Thymus (tissue), 11 donors: ENCODE measurements around the gene PDZD7. TPM values are rescaled to one million over a fixed set of nuclear protein-coding genes. Genes with fewer than 3 reads are reported as not detected.
A peak's percentile ranks its signal among the peaks of the same experiment; 100 is the strongest.

Experiments
- DNase-seq, 9 donors: peaks; one replicate each; pipeline ENCODE4 v3.0.0-alpha.2; 2013; ENCODE audit warnings: low spot score in 9 of 9, low read depth in 6 of 9, missing footprints in 1 of 9
- H3K27ac ChIP-seq, 2 donors: one replicate each; pipeline ENCODE4 v1.5.1; 2013; ENCODE audit warnings: control low read depth in 1 of 2, low read depth in 1 of 2, low read length in 1 of 2, mild to moderate bottlenecking in 1 of 2, moderate library complexity in 1 of 2
- H3K27me3 ChIP-seq, 2 donors: one replicate each; pipeline ENCODE4 v1.5.1; 2013; ENCODE audit warnings: low read length in 1 of 2; ENCODE audit not compliant: control insufficient read depth in 2 of 2, insufficient read depth in 1 of 2
- H3K36me3 ChIP-seq, 2 donors: one replicate each; pipeline ENCODE4 v1.5.1; 2013; ENCODE audit warnings: low read length in 1 of 2, mild to moderate bottlenecking in 1 of 2, moderate library complexity in 1 of 2; ENCODE audit not compliant: control insufficient read depth in 2 of 2, insufficient read depth in 2 of 2
- H3K4me1 ChIP-seq, 2 donors: one replicate each; pipeline ENCODE4 v1.5.1; 2013; ENCODE audit warnings: low read length in 2 of 2; ENCODE audit not compliant: control insufficient read depth in 2 of 2, insufficient read depth in 2 of 2
- H3K4me3 ChIP-seq, 2 donors: one replicate each; pipeline ENCODE4 v1.5.1; 2013; ENCODE audit warnings: low read length in 2 of 2, control low read depth in 1 of 2, mild to moderate bottlenecking in 1 of 2
- H3K9me3 ChIP-seq, 2 donors: one replicate each; pipeline ENCODE4 v1.5.1; 2013; ENCODE audit warnings: low read length in 1 of 2, mild to moderate bottlenecking in 1 of 2; ENCODE audit not compliant: control insufficient read depth in 2 of 2, insufficient read depth in 1 of 2
- WGBS: extraction: QIAGEN DNeasy Blood & Tissue Kit; methylation state at CpG from one replicate; pipeline ENCODE4 v1.1.7; 2013; 5-methylcytosine and 5-hydroxymethylcytosine counted together
- polyA plus RNA-seq: library from polyadenylated mRNA; stranded (reverse); fragments of 200-250 nt; gene quantifications from one replicate; pipeline ENCODE4 v1.2.3, GENCODE V29; 2013
- total RNA-seq: library from RNA; stranded (reverse); fragments of 120-200 nt; gene quantifications from one replicate; pipeline ENCODE4 v1.2.4, GENCODE V29; 2013
- donor health status: healthy.

PDZD7 gene
- total and polyA plus RNA-seq, 2 donors: 0.19 to 1.4 TPM

DNA sequence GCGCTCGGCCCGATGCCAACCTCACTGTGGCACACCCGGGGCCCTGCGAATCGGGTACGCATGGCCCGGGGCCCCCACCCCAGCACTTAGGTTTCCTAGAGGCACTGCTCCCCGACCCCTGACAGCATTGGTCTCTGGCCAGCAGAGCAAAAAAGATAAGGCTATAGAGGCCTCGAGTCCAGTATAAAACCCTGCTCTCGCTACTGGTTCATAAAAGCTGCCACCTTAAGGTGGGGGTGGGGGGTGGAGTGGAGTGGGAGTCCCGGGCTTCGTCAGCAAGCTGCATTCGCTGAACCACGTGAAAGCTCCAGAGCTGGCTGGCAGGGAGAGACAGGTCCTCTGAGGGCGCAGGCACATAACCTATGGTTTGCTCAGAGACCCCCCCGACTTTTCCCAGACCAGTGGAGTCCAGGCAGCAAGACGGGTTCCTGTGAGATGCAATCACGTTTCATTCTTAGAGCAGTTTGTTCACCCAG is 32.2 kb upstream of the PDZD7 start:
- 7% methylated on average over 19 of the region's 19 CpGs for WGBS
- no peaks in the 10 kb centered on the region for H3K36me3 ChIP-seq
- DNase-seq: no peak
- peaks cover 64 to 72% of the 10 kb centered on the region in 2 donors for H3K27me3 ChIP-seq
- peaks cover 31 to 56% of the 10 kb centered on the region in 2 donors for H3K4me1 ChIP-seq
- no peak overlapping the region for H3K27ac ChIP-seq
- H3K9me3 ChIP-seq: peaks cover 0 to 17% of the 10 kb centered on the region in 2 donors
- peak overlapping the region in 1 of 2 donors; percentile 41 for H3K4me3 ChIP-seq

DNA sequence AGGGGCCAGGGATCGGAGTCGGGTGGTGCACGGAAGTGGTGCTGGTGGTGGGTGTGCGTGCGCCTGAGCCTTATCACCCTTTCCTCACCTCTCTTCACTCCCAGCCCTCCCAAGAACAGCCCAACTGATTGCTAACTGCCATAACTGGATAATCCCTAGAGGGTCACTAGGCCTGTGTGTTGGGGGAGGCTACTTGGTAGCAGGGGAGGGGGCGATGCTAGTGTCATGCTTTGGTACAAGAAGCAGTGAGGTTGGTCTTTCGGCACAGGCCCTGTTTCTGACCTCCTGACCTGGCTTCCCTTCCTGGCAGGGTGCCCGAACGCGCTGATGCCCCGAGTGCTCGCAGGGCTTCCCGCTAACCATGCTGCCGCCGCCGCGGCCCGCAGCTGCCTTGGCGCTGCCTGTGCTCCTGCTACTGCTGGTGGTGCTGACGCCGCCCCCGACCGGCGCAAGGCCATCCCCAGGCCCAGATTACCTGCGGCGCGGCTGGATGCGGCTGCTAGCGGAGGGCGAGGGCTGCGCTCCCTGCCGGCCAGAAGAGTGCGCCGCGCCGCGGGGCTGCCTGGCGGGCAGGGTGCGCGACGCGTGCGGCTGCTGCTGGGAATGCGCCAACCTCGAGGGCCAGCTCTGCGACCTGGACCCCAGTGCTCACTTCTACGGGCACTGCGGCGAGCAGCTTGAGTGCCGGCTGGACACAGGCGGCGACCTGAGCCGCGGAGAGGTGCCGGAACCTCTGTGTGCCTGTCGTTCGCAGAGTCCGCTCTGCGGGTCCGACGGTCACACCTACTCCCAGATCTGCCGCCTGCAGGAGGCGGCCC is 31.5 kb upstream of the PDZD7 start:
- WGBS: 8% methylated on average over 63 of the region's 63 CpGs
- Histone ChIP-seq H3K4me3 (peak overlapping the region; percentile 13 to 41), H3K27ac (no peak overlapping the region), H3K27me3 (peaks cover 61 to 68% of the 10 kb centered on the region in 2 donors), H3K4me1 (peaks cover 27 to 52% of the 10 kb centered on the region in 2 donors), H3K36me3 (peaks cover 0 to 2% of the 10 kb centered on the region in 2 donors), H3K9me3 (peaks cover 0 to 16% of the 10 kb centered on the region in 2 donors)
- peak in 2 of 9 donors; percentile 45 to 62 for DNase-seq

DNA sequence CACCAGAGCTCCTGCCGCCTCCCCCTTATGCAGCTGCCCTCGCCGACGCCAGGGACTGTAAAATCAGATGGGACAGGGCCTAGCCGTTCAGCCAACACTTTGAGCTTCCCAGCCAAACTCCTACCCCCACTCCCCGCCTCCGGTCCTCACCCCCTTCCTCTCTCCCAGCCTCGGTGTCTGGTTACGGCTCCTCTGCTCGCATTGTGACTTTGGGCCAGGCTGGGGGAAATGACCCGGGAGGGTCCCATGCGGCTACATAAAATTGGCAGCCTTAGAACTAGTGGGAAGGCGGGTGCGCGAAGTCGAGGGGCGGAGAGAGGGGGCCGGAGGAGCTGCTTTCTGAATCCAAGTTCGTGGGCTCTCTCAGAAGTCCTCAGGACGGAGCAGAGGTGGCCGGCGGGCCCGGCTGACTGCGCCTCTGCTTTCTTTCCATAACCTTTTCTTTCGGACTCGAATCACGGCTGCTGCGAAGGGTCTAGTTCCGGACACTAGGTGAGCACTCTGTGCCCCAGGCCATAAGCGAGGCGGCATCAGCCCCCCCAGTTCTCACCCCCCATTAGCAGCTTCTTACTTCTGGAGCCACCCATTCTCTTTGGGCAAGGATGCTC is 30.8 kb upstream of the PDZD7 start, which contains the start of gene KAZALD1:
Gene KAZALD1, plus strand, starts transcription at position 366 of the 608 bp plus-strand sequence. CDS start 604 bp downstream, outside the sequence.
- DNase-seq: no peak
- H3K4me3 ChIP-seq: peak within 1 kb of the TSS; percentile 79 to 100
- 30% methylated on average over 31 of the region's 31 CpGs for WGBS
- peaks cover 54 to 61% of the 10 kb centered on the region in 2 donors for H3K27me3 ChIP-seq
- H3K9me3 ChIP-seq: peaks cover 0 to 13% of the 10 kb centered on the region in 2 donors
- H3K27ac ChIP-seq: peak within 1 kb of the TSS; percentile 91 to 93
- peaks cover 24 to 47% of the 10 kb centered on the region in 2 donors for H3K4me1 ChIP-seq
- H3K36me3 ChIP-seq: peaks cover 0 to 2% of the 10 kb centered on the region in 2 donors

DNA sequence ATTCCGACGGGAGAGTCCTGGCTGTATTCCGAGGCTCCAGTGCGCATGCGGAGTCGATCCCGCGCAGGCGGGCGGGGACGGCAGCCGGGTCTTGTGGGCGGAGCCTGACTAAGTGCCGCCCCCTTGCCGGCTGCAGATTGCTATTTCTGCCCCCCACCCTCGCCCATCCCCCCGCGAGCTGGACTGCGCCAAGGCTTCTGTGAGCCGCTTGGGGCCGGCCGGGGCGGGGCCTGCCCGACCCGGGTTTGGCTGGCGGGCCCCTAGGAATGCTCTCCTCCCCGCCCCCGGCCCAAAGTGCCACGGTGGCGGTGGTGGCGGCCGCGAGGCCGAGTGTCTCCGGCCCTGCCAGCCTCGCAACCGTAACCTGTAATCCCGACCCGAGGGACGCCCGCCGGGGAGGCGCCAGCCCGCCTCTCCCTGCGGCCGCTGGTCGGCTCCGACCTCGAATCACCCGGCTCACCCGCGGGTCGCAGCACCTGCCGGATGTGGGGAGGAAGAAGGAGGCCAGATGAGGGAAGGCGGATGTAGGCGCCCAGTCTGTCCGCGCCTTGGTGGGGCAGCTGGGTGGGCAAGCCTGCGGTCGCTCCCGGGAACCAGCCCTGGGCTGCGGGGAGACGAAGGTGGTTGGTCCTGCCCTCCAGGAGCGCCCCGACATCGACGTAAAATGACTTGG is 30.2 kb upstream of the PDZD7 start:
- peaks cover 0 to 2% of the 10 kb centered on the region in 2 donors for H3K36me3 ChIP-seq
- WGBS: under 1% methylated on average over 67 of the region's 67 CpGs
- H3K9me3 ChIP-seq: peaks cover 0 to 13% of the 10 kb centered on the region in 2 donors
- peaks cover 20 to 41% of the 10 kb centered on the region in 2 donors for H3K4me1 ChIP-seq
- H3K4me3 ChIP-seq: peak overlapping the region; percentile 79 to 100
- H3K27me3 ChIP-seq: peaks cover 48 to 54% of the 10 kb centered on the region in 2 donors
- DNase-seq: peak in 6 of 9 donors; percentile 39 to 94 (median 79)
- peak overlapping the region; percentile 91 to 93 for H3K27ac ChIP-seq

DNA sequence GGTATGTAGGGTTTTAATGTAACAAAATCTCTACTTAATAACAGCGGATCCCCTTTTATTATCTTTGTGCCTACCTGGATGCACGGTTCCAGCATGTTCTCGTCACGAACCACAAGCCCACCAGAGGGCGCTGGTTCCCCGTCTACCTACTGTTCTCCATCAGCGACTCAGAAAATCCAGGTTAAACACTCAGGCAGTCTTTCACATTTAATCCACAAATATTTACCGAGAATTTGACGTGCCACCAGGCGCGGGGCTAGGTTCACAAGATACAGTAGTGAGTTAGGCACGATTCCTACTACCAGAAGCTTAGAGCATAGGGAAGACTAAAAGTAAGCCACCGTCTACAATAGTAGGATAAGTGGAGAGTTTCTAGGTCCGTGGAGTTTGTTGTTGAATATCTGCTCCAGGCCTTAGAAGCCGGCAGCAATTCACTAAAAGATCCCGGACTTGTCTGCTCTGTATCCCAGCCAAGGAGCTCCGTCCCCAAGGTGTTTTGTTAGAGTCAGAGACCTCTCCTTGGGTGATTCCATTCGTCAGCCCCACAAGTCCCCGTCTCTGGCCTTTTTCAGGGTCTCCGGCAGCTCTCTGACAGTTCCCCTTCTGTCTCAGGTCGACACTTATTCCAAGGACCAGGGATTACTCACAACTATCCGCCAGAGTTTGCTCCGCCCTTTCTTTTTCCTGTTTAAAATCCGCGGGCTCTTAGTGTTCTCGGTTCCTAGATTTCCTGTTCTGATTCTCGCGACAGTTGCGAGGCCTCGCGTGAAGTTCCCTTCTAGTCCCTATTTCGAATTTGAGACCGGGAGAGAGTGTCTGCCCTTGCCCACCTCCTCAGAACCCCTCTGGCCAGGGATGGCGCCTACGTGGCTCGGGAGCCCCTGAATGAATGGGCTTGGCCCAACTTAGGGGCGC is 29.4 kb upstream of the PDZD7 start:
- H3K27me3 ChIP-seq: peaks cover 40 to 46% of the 10 kb centered on the region in 2 donors
- H3K9me3 ChIP-seq: peaks cover 0 to 13% of the 10 kb centered on the region in 2 donors
- H3K4me1 ChIP-seq: peaks cover 20 to 40% of the 10 kb centered on the region in 2 donors
- peak overlapping the region; percentile 91 to 93 for H3K27ac ChIP-seq
- DNase-seq: peak; percentile 86 to 98 (median 94)
- peak overlapping the region; percentile 79 to 100 for H3K4me3 ChIP-seq
- peaks cover 3% of the 10 kb centered on the region in 2 donors for H3K36me3 ChIP-seq
- under 1% methylated on average over 37 of the region's 37 CpGs for WGBS

DNA sequence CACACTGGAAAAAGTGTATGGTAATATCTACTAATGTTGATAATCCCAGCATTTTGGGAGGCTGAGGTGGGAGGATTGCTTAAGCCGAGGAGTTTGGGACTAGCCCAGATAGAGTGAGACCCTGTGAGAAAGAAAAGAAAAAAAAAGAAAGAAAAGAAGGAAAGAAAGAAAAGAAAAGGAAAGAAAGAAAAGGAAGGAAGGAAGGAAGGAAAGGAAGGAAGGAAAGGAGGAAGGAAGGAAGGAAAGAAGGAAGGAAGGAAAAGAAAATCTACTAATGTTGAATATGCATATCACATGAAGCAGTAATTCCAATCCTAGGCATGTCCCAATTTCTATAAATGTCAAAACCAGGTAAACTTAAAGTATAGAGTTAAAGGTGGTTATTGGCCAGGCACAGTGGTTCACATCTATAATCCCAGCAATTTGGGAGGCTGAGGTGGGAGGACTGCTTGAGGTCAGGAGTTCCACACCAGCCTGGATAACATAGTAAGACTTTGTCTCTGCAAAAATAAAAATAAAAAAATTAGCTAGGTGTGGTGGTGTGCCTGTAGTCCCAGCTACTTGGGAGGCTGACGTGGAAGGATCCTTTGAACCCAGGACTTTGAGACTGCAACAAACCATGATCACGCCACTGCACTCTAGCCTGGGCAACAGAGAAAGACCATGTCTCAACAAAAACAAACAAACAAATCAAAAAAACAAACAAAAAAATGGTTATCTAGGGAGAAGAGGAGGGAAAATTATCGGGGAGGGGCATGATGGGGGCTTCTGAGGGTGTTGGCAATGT is 25.6 kb upstream of the PDZD7 start:
- peaks cover 4 to 9% of the 10 kb centered on the region in 2 donors for H3K27me3 ChIP-seq
- WGBS: 98% methylated on average over 4 of the region's 4 CpGs
- no peak overlapping the region for H3K4me3 ChIP-seq
- H3K27ac ChIP-seq: no peak overlapping the region
- no peaks in the 10 kb centered on the region for H3K9me3 ChIP-seq
- DNase-seq: no peak
- H3K36me3 ChIP-seq: peaks cover 6 to 9% of the 10 kb centered on the region in 2 donors
- H3K4me1 ChIP-seq: peaks cover 8 to 18% of the 10 kb centered on the region in 2 donors

DNA sequence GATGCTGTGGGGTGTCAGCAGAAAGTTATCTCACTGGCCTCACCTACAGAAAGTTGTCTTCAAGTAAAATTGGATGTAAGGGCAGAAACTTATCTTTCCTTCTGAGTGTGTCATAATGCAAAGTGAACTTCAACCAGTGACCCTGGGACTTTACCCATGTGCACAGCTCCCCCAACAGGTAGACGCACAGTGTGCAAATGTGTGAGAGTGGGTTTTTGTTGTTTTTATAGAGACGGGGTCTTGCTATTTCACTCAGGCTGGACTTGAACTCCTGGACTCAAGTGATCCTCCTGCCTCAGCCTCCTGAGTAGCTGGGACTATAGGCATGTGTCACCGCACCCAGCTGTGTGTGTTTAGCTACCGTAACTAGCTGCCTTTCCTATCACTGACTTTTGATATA is 24.5 kb upstream of the PDZD7 start:
- no peaks in the 10 kb centered on the region for H3K9me3 ChIP-seq
- H3K27me3 ChIP-seq: peaks cover 2 to 5% of the 10 kb centered on the region in 2 donors
- H3K4me1 ChIP-seq: peaks cover 5 to 15% of the 10 kb centered on the region in 2 donors
- DNase-seq: no peak
- H3K27ac ChIP-seq: no peak overlapping the region
- WGBS: 98% methylated on average over 4 of the region's 4 CpGs
- H3K36me3 ChIP-seq: peaks cover 6 to 10% of the 10 kb centered on the region in 2 donors
- H3K4me3 ChIP-seq: no peak overlapping the region
